Activated CD4-positive, alpha-beta T cell treated with anti-CD3 and anti-CD28 coated beads, Interleukin-2, Interleukin-4, amounts not matched to agents 100 ng/mL and 50 ng/mL, durations not matched to agents 16 hours and 8 hours (primary cell): ENCODE results near the gene PRPF19.

ENCODE experiments used
- DNase-seq: peaks from one replicate; pipeline ENCODE4 v3.0.0-alpha.2; 2020; ENCODE audit warnings: low spot score

PRPF19 gene

GRCh38 chr11:60857378-60858232 is 48.8 kb downstream of the PRPF19 start:
- no peak for DNase-seq

DNA sequence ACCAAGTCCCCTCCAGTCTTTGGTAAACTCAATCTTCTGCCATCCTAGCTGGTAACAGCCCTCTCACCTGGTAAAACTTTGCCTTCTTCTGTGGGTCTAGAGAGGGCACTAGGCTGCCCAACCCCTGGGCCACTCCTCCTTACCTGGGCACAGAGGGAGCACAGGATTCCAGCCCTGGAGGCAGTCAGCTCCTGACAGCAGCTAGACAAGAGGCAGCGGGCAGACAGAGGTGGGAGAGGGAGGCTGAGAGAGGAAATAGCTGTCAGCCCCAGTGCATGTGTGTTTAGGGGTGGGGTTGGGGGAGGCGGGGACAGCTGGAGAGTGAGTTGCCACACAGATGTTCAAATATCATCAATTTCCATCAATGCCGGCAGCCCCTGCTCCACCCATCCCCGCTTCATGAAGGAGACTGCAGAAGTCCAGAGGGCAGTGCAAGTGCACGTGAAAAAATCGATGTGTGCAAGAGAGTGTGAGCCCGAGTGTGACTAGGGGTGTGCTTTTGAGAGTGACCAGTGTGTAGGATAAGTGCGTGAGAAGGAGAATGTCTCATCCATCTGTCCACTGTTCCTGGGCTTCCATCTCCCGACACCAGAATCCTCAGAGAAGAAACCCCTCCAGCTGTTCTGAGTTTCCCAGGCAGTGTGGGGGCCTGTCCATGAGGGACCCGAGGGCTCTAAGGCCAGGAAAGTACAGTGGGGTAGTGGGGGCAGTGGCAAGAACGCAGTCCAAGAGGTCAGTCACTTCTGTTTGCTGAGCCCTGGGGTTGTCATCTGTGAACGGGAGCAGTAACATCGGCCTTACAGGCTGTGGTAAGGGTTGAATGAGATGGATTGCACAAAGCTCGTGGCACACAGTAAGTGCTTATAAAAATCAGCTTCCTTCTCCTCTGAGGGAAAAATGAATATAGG is 50.4 kb downstream of the PRPF19 start, which contains the start of gene PTGDR2:
Gene PTGDR2 (minus strand): TSS at position 225 of the 908 bp plus-strand sequence. CDS start 2,228 bp downstream, outside the sequence.
- no peak for DNase-seq

DNA sequence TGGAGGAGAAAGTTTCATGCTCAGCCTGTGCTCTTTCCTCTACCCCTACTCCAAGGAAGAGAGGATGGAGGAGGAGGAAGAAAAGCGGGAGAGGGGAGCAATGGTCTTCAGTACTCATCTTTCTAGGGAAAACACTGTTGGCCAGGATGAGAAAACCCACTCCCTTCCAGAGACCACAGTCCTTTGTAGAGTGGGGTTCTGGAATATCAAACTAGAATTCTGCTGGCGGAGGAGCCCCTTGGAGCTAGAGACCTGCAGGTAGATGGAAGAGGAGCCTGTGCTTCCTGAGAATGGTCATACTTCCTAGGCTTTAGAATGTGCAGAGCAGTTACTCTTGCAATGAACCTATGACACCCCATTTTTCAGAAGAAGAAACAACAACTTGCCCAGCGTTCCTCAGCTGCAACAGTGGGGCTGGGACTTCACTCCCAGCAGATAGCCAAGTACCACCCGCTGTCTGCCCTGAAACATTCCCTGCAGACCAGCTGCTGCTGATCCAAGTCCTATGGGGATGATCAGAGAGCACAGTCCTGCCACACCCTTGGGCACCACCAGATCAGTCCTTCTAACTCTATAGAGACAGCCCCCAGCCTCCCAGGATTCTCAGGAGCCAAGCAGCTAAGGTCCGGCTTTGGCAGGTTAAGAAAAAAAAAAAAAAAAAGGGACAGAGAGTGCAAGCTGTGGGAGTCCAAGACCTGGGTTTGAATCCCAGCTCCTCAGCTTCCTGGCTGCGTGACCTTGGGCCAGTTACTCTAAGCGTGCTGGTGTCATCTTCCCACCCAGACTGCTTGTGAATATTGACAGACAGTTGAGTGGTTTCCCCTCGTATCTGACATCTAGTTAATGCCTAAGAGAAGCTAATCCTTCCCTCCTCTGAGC is 51.3 kb downstream of the PRPF19 start:
- no peak for DNase-seq

DNA sequence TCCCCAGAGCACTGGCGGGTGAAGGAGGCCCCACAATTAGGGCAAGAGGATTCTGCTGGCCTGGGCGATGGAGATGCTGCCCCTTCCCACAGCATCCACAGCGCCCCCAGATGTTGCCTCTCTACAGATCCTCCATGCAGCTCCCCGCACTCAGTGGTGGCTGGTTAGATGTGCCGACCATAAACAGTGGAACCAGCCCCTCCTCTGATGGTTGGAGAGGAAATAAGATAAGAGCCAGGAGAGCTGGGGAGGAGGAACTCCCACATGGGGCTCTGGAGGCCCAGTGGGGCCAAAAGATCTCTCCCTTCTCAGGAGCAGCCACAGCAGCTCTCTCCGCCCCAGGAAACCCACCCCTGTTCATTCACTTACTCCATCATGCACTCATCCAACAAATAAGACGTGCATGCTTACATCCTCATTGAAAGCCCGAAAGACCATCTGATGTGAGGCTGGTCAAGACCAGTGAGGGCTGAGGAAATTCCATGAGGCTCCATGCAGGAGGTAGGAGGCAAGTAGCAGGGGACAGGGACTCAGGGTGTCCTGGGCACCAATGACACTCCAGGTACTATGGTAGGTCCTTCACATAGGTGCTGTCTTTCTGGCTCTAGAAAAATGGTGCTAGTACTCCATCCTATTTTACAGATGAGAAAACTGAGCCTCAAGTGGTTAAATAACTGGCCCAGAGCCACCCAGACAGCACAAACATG is 52.1 kb downstream of the PRPF19 start:
- no peak for DNase-seq

DNA sequence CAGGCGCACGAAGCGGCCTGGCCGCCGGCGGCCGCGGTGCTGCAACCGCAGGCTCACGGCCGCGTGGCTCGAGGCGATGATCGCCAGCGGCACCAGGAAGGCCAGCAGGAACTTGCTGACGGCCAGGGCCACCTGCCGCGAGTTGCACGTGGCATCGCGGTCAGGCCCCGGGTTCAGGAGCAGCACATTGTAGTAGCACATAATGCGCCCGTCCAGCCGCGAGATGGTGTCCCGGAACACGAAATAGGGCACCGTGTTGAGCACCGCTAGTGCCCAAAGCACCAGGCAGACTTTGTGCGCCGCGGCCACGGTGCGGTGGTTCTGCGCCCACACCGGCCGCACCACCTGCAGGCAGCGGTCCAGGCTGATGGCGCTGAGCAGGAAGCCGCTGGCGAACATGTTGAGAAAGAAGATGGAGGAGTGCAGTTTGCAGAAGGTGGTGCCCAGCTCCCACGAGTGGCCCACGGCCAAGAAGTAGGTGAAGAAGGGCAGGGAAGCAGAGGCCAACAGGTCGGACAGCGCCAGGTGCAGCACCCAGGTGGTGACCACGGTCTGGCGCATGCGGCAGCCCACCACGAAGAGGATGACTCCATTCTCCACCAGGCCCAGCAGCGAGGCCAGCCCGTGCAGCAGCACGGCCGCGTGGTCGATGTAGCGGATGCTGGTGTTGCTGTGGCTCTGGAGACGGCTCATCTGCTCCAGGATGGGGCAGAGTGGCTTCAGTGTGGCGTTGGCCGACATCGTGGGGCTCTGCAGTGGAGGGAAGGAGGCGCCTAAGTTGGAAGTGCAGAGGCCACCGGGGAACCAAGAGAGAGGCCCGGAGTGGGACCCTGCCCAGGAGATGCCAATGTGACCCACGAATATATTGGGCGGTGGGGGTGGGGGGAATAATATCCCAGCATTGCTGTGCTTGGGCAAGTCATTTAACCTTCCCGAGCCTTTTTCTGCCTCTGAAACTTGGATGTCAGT is 53.1 kb downstream of the PRPF19 start:
- DNase-seq: no peak

DNA sequence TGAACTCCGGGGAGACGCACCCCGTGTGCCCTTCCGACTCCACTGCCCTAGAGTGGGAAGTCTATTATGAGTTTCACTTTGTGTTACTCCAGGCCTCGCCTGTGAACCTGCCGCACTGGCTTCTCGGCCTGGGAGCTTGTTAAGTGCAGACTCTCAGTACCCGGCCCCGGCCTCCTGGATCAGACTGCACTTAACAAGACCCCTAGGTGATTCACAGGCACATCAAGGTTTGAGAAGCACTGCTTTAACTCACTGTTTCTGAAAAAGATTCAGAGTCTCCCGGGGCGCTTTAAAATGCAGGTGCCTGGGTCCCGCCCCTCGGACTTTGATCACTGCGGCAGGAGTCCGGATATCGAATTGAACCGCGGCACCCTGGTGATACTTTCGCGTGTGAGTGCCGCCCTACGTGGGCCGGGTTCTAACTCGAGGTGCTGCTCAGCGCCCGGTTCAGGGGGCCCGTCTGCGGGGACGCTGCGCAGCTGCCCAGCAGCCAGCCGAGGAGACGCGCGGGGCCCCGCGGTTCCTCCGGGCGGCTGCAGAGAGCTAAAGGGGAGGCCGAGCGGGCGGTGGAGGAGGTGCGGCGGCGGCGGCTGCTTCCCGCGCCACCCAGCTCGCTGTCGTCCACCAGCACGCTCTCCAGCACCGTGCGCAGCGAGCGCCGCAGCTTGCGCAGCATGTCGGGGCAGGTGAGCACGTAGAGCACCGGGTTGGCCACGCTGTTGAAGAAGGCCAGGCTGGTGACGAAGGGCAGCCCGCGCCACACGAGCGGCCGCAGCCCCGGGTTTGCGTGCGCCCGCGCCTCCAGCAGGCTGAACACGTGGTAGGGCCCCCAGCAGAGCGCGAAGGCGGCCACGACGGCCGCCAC is 54.0 kb downstream of the PRPF19 start:
- DNase-seq: no peak

GRCh38 chr11:60851327-60852104 is 54.9 kb downstream of the PRPF19 start:
- DNase-seq: no peak

DNA sequence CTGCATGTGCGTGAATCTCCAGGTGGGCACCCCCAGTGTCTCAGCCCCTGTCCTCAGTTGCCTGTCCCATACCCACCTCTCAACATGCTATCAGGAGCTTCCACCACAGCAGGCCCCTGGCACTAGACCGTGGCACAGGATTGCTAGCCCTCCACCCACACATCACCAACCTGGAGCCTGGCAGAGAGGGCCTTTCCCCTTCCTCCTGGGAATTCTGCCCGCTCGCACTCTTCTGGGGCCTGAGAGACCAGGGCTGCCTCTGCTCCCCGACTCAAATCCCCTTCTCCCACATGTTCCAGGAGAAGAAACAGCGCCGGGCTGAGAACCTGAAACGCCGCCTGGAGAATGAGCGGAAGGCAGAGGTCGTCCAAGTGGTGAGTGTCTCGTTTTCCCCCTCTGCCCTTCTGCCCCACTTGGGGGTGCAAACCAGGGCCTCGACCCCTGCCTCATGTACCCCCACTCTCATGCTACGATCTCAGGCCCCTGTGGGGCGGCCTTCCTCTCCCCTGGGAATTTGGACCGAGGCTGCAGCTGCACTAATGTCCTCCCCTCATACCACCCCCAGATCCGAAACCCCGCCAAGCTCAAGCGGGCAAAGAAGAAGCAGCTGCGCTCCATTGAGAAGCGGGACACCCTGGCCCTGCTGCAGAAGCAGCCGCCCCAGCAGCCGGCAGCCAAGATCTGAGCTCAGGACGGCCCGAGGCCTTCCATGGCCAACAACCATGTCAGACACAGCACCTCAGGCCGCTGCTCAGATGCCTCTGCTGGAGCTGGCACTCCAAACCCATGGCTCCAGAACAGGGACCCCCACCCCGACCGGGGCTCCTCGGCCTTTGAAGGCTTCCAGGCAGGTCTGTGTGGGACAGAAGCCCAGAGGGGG is 56.5 kb downstream of the PRPF19 start:
- no peak for DNase-seq

GRCh38 chr11:60848714-60849151 is 57.7 kb downstream of the PRPF19 start:
- DNase-seq: no peak

- no peak for DNase-seq
These were observed 58.5 kb downstream of the PRPF19 start for GRCh38 chr11:60847896-60848295.

GRCh38 chr11:60847281-60847680 is 59.1 kb downstream of the PRPF19 start:
- DNase-seq: no peak

DNA sequence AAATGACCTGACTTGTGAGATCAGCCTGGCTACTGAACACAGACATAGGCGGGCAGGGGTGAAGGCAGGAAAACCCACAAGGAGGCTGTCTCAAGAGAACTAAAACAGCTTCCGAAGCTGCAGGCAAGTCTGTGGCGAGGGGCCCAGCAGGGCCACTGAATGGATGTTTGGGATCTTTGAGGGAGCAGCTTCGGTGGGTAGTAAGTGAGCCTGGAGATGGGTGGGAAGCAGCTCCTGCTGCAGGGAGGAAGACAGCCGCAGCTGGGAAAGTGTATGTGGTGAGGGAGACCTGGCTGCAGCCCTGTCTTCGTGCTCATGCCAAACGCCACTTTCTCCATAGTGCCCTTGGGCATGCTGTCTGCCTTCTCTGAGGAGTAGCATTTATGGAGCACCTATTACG is 61.0 kb downstream of the PRPF19 start:
- DNase-seq: no peak

- DNase-seq: no peak
These were observed 61.5 kb downstream of the PRPF19 start for GRCh38 chr11:60844870-60845221.

DNA sequence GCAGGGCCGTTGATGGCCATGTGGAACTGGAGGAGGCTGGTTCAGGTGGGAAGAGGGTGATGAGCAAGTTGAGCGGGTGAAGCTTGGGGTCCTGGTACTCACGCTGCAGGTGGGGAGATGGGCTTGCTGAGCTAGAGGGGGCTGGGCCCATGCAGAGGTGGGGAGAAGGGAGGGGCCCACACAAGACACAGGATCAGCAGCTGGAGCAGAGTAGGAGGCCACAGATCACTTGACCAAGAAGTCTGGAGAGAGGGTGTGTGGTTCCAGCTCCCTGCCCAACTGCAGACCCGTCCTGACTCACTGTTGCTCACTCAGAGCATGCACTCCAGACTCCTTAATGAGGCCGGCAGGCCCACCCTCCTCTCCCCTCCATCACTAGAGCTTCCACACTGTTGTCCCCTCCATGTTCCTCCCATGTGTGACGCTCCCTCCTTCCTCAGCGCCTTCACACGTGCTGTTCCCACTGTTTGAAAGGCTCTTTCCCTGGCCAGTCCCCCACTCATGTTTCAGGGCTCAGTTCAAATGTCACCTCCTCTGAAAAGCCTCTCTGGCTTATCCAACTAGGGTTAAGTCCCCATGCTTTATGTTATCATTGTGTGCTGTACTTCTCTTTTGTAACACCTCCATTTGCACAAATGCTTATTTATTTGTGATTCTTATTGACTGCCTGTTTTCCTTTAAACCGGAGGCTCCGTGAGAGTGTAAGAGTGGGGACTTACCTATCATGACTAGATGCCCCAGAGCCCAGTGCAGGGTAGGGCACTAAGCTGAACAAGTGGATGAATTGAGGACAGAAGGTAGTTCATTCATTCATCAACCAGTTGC is 62.1 kb downstream of the PRPF19 start:
- no peak for DNase-seq

DNA sequence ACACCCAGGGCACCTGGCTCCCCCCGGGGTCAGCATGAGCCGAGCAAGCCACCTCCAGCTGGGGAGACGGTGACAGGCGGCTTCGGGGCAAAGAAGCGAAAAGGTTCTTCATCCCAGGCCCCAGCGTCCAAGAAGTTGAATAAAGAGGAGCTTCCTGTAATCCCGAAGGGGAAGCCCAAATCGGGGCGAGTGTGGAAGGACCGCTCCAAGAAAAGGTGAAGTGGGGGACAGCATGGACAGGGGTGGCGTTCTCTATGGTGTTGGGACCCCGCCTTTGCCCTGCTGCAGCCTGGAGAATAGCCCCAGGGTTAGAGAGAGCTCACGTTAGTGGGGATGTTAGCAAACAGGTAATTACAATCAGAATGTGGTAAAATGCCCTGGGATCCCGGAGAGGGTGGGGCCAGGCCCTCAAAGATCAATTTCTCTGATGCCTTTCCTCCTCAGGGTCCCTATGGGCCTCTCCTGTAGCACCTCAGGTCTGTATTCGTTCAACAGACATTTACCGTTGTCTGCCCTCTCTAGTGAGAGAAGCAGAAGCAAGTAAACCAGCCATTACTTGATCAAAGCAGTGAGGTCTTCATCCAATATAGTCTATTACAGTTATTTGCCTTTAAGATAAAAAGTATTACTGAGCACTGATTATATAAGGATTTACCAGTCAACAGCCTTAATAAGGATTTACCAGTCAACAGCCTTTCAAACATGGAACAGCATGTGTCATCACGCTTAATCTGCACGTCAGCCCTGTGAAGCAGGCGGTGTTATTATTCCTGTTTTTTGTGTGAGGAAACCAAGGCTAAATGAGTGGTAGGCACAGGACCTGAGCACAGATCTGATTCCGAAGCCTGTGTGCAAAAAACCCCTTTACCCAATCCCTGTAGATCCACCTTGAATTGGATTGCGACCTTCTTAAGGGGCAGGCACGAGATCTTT is 63.5 kb downstream of the PRPF19 start:
- no peak for DNase-seq
